GM21367 (cell line): ENCODE results near the gene ZDHHC14.

ENCODE experiments used
- ATAC-seq: cut with Tn5 transposase; IDR thresholded peaks from one replicate; pipeline ENCODE4 v1.9.1; 2021; ENCODE audit not compliant: unreplicated experiment

Gene ZDHHC14

DNA sequence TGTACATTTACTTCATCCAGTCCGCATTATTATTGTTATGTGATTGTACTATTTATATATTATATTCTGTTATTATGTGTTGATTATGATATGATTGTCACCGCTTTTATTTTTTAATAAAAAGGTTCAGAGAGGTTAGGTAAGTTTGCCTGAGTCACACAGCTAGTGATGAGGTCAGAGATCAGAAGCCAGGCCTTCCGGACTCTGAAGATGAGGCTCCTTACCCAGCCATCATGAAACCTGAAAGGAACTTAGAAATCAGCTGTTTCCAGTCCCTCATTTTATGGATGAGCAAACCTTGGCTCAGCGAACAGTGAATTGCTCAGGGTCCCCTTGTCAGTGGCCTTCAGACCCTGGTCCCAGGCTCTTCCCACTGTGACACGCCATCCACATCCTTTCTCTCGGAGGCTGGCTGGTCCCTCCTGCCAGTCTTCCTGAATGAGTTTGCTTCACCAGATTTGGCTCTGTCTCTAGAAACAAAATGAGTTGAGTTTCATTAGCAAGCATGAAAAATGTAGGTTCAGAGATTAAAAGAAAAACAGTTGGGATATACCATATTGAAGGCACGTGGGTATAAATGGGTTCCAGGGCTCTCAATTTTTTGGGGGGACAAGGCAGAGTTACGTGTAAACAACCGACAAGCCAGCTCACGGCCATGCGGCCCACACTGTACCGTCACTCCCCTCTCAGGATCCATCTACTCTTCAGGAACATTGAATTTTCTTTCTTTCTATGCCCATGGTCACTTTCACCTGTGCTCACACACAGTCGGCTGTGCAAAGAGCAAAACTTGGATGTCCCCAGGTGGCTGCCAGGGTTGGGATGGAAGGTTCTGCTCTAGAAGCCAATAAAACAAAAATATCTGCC, 132.9 kb downstream of the ZDHHC14 start:
- no peak for ATAC-seq

DNA sequence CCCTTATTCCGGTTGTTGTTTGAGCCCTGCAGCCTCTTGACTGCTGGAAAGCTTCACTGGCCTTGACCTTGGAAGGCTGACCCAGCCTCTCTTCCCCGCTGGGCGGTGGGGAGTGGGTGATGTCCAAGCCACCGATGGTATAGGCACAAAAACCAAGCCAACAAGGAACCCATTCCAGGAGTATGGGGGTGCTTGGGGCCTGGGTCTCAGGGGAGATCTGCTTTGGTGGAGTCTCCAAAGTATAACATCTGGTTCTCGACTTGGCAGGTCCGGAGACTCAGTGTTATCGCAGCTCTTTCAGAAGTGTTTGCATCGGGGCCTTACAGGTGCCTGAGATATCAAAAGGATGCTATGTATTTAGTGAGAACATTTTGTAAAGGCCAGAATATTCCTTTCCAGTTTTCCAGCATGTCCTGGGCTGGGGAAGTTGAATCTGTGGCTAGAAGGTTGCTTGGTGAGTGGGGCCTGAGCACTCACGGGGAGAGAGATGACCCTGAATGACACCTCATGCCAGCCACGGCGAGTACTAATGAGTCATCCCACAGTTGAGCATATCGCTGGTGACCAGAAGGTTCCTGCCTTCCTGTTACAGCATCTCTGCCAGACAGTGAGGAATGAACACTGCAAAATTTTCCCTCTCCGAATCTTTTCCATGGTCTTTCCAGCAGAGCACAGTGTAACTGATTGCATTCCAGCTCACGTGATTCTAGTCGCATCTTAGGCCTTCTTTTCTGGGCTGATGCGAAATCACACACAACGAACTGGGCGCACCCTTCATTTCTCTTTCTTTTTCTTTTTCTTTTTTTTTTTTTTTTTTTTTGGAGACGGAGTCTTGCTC, 133.9 kb downstream of the ZDHHC14 start:
- no peak for ATAC-seq

DNA sequence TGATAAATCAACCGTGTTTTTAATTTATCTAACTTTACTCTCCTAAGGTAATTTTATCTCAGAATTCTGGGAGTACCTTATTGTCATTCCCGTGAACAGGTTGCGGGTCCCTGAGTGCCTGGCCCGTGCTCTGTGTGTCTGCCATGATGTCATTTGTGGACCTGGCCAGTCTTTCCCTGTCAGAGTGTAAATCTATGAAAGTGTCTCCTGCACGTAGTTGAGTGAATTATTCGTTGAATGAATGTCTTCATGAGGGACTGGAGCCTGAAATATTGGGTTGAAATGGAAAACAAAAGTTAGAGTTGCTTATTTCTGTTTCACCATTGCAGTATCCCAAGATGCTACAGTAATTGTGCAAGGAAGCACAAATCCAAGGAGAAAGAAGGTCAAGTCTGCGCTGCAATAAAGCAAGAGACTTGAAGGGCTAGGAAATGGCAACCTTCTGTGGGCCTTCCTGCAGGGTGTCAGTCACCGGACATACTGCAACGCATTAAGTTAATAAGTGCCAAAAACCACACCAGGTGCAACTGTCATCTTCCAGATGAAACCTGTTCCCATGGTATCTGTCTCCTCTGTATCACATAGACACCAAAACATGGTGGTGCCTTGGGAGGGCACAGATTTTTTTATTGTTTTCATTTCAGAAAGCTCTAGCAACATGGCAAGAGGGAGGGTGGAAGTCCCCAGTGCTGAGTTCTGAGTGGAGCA, 135.5 kb downstream of the ZDHHC14 start:
- no peak for ATAC-seq

DNA sequence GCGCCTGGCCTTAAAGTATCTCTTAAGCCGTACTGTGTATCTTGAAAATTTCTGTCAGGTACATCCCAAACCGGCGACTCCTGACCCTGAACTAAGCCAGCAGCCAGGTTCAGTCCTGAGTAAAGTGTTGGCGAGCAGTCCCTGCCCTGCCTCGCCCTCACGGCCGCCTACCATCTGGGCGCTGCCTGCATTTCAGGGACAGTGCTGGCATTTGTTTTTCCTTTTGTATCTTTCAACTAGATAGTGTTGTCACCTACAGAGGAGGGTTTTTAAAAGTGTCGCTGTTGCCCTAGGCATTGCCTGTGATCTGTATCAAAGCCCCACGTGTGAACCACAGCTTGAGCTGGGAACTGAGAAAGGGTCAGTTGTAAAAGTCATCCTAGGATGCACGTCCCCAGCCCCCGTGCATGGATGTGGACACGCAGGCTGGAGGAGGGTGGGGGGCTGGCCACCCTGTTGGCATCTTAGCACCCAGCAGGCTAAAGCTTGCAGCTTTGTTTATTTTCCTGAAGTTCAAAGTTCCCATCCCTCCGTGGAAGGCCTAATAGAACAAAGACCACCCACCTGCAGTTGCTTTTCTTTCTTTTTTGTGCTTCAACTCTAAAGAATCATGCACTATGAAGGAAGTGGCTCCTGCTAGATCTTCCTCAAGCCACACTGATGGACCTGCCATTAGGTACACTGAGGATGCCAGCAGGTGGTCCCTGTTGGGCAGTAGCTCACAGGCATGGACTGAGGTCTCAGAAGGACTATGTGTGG, 136.8 kb downstream of the ZDHHC14 start:
- no peak for ATAC-seq

DNA sequence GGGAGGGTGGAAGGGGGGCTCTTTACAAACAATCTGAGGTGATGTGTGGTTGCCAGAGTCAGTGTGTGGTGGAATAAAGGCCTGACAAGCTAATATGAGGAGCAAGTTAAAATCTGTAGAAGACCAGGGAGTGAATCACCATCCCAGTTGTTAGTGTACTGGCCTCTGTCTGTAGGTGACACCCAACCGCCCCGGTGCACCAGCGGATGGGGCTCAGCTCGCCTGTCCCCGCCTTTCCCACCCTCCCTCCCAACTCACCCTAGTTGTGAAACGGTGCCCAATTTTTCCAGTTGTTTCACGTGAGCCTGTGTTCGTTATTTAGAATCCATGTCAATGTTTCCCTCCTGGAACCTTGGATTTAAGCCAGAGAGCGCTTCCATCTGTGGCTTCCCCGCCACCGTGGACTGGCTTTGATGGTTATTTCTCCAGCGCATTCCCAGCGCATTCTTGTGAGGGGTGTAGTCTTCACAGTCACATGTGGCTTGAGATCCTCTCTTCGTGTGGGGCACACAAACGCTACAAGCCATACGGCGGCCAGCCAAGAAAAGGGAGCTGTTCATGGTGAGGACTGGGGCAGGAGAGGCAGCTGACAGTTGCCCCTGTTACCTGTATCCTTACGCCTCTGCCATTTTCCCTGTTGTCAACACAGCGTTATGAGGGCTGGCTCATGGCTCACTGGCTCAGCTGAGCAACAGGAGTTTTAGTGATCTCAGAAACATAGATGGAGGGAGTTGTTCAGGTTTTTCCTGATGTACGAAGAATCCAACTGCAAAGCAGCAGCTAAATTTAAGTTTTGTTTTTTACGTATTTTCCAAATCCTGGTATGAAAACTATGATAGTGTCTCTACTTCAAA, 137.6 kb downstream of the ZDHHC14 start:
- no peak for ATAC-seq

DNA sequence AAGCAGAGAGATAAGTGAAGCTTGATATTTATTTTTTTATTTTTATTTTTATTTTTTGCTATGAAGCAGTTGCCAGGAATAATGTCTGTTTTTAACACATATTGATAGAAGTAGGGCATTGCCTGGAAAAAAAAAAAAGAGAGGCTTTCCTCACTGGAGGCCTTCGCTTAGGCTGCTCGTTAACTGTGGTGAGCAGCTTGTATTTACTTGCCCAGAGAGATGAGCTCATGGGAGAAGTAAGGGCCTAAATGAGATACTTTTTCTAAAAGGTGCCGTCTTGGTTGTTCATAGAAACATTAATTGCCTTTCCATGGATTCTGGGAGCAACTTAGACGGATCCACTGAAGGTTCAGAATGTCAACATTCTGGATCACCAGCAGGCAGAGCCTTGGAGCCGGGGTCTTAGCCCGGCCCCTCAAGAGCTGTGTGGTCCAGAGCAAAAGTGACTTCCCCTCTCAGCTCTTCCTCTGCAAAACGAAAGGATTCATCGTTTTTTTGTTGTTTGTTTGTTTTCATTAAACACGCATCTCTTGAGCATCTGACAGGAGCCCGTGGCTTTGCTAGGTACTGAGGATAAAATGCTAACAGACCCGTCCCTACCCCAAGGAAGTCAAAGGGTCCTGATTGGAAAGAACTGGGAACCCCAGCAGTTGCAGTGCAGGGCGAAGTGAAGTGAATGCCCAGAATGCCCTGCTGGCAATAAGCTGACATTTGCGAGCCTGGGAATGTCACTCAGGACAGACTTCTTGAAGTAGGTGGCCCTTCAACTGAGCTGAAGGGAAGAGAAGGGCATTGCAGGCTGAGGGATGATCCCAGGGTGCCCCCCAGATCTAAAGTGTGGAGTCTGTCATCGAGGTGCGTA, 138.5 kb downstream of the ZDHHC14 start:
- no peak for ATAC-seq

DNA sequence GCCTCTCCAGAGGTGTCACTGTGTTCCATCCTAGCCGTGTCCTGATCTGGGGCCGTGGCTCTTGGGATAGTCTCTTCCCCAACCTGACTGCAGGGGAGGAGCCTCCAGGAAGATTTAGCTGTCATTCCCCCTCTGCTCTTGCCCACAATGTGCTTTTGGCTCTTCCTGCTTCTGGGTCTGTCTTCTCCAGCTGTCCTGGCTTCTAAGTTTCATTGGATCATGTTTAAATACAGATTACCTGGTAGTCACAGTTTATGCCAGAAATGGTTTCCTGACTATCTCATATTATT, 139.1 kb downstream of the ZDHHC14 start:
- ATAC-seq, result no peak

DNA sequence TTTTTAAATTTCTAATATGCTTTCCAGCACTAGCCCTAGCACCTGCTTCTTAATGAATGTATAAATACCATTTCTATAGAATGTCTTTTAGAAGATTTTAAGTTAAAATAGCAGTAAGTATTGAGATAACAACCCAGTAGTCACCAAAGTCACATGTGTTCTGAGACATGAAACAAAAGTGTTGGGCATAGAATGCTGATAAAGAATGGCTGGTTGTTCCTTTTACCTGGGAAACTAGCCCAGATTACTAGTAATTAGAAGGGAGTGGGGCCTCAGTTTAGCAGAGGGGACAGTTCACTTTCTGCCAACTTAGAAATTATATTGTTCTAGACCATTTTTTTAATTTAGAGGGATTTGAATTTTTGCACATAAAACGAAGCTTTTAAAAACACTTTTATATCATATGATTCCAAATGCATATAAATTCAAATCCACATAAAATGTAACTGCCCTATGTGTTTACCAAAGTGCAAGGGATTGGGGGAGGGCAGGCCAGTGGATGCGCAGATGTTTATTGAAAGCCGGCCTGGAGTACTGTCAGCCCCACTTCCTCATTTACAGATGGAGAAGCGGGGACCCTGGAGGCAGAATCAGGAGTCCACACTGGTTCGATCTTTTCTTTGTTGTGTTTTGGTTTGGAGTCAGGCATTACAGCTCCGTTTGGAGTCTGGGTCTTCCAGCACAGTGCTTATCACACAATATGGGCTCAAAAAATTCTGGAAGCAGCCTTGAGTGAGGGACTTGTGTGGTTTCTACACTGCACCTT, 139.8 kb downstream of the ZDHHC14 start:
- no peak for ATAC-seq

DNA sequence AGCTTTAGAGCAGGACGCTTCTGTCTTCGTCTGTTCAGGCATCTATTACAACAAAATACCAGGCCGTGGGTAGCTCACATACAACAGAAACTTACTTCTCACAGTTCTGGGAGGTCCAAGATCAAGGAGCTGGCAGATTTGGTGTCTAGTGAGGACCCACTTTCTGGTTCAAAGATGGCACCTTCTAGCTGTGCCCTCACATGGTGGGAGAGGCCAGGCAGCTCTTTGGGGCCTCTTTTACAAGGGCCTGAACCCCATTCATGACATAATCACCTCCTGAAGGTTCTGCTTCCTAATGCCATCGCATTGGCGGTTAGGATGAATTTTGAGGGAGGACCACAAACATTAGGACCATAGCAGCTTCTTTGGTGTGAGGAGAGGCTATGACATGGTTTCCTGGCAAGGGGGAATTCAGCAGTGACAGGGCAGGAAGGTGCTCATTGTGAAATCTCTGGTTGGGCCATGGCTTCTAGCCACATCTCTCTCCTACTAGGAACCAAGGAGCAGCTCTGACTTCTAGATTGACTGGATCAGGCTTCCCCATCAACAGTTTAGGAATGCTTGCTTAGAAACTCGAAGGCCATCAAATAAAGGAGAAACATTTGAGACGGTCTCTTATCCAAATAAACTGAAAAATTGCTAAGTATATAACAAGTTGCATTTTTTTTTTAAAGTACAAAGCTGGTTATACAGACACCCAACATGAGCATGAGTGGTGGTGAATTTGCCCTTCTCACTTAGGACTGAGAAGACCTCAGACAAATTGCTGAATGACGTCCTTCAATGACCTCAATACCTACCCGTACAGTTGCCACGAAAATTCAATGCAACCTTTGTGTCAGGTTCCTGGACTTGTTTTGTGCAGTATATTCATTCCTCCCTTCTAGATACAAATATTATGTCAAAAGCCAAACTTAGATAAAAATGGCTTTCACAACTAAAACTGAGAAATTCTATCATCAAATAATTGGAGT, 140.7 kb downstream of the ZDHHC14 start:
- no peak for ATAC-seq

DNA sequence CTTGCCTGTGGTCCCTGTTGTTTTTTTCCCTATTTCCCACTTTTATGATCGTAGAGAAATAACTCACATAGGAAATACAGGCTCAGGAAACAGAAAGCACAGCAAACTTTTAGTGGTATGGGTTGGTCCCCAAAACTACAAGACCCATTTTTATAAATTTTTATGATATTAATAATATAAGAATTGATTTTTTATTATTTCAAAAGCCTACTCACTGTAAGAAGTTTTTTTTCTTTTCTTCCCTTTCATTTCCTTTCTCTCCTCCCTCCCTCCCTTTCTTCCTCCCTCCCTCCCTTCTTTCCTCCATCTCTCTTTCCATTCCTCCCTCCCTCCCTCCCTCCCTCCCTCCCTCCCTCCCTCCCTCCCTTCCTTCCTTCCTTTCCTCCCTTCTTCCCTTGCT, 141.5 kb downstream of the ZDHHC14 start:
- ATAC-seq, result no peak

DNA sequence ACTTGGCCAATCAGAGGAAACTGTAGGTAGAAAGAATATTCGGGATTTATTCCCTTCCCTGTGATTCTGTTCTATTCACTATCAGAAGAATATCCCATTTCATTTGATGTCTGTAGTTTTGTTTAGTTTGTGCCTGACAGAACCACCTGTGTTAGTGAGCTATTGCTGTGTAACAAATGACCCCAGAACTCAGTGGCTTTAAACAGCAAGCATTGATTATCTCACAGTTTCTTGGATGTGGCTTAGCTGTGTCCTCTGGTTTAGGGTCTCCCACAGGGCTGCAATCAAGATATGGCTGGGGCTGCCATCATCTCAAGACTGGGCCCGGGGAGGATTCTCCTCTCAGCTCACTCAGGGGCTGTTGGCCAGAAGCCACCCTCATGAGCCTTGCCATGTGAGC, 143.7 kb downstream of the ZDHHC14 start:
- no peak for ATAC-seq

DNA sequence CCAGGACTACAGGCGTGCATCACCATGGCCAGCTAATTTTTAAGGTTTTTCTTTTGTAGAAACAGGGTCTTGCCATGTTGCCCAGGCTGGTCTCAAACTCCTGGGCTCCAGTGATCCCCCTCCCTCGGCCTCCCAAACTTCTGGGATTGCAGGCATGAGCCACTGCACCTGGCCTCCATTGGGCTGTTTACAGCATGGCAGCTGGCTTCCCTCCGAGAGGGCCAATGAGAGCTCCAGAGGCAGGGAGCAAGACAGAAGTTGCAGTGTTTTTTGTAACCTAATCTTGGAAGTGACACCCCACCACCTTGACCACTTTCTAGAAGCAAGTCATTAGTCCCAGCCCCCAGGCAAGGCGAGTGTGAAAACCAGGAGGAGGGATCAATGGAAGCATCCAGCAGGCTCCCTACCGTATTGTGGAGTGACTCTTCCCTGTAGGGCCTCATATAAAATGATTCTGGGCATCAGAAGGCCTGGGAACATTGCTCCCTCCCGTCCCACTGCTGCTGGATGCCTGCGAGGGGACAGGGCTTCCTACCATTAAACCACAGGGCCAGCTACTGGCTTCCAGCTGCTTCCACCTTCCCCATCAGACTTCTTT, 144.4 kb downstream of the ZDHHC14 start:
- no peak for ATAC-seq

DNA sequence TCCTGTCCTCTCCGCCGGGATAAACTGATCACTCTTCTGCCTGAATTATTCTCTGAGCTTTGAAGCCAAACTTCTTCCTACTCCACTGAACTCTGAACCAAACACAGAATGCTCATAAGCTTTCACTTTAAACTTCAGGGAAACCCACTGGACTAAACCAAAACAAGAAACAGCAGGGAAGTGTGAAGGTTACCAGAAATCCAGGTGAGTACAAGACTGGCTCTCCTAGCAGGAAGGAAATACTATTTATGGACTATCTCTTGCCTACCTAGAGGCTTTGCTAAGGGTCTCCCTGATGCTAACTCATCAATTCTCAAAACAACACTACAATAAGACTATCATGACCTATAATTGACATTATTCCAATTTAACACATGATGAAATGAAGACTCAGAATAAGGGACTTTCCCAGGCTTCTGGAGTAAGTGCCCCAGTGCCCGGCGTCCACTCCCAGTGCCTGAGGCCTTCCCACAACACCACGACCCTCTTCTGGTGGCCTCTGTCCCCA, 145.0 kb downstream of the ZDHHC14 start:
- no peak for ATAC-seq

DNA sequence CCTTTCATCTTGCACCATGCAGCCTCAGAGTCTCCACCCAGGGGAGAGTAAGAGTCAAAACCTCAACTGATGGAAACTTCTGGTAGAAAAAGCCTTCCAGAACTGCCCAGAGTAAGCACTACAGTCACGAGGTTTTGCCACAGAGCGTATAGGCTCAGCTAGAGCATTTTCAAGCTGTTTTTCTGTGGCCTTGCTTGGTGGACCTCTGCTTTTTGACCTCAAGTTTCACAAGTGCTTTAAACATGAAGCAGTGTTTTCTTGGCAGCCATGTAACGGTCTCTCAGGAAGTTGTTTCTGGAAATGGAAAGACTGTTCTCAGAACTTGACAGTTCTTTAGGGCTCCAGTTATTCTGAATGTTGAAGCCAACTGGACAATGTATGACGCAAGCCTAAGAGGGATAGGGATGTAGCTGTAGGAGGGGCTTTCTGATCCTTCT, 146.5 kb downstream of the ZDHHC14 start:
- peak; percentile 81 for ATAC-seq

DNA sequence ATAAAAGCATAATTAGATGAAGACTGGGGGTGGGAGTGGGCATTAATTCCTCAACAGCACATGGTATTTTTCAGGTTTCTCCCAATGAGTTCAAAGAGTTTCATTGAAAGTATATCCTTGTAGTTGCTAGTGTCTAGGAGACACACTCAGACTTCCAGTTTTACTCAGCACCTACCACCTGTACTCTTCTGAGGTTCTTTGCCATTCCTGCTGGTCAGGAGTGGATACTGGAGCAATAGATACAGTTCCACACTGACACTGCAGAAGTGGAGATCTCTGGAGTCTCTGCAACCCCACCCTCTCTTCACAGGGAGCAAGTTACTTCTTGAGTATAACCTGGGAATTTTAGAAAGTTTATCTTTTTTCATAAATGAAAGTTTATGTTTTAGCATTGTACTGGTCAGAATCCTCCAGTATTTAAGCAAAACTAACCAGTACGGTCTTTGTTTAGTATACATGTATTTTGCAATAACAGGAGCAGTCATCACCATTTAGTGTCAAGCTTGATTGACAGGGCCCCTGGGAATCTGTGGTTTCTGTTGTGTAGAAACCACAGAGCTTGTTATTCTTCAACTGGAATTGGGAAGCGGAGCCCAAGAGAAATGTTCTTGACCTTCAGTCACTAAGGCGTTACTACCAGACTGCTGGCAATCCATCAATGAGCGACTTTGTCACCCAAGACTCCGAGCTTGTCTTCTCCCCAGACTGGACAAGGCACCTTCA, 148.1 kb downstream of the ZDHHC14 start:
- no peak for ATAC-seq

DNA sequence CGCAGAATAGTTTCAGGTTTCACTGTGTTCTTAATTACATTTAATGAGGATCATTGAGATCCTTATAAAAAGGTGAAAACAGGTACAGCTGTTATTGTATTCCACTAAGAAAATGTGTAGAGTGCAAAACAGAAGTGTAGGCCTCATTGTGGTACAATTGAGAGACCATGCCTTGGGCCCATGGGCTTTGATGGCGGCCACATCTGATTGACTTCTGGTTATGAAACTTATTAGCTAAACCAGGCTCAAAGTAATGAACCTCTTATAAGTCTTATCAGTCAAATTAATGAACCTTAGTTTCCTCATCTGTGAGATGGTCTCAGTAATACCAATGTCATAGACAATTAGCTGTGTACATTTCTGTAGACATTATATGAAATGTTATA, 148.7 kb downstream of the ZDHHC14 start:
- ATAC-seq, result no peak
